HG02852 (cell line): ENCODE measurements around the gene HMGB3.
"Not testable (repeated sequence)": the region's sequence is repeated elsewhere in the genome, so short reads cannot be mapped to it uniquely, and the experiment has no call there.

Source experiments
- ATAC-seq: cut with Tn5 transposase; IDR thresholded peaks from one replicate; pipeline ENCODE4 v1.9.1; 2021; ENCODE audit warnings: mild to moderate bottlenecking, moderate library complexity; ENCODE audit not compliant: unreplicated experiment

HMGB3 gene

DNA sequence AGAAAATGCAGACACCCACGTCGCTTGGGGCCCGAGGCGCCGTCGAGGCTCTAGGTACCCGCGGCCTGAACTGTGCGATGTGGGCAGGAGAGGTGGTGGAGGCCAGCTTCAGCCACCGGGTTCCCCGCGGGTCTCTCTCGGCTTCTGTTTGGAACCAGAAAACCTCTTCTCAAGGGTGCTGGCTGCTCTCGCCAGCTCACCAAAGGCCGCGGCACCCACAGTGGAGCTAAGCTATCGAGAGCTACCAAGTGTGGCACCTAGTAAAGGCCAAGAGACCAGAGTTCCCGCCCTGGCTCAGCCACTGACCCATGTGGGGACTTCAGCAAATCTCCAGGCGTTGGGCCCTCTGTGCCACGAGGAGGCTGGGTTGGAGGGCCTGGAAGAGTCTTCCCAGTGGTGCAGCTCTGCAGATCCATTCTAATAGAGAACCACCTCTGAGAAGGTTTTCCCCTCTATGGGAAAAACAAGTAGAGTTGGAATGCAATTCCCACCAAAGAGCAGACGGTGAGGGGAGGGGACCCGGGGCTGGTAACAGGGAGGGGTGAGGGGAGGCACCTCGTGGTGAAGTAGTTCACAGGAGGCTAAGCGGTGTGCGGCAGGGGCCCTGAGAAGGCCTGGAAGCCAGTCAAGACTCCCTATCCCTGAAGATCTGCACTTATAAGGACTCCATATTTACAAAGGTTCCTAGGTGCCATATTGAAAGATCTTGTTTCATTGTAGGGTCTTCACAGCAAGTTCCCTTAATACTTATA lies 5.5 kb upstream of the HMGB3 start:
- ATAC-seq: no peak

- ATAC-seq: no peak
Observed at GRCh38 chrX:150980186-150980585, 2.9 kb upstream of the HMGB3 start.

- ATAC-seq: no peak
Observed at GRCh38 chrX:150980711-150981110, 2.4 kb upstream of the HMGB3 start.

DNA sequence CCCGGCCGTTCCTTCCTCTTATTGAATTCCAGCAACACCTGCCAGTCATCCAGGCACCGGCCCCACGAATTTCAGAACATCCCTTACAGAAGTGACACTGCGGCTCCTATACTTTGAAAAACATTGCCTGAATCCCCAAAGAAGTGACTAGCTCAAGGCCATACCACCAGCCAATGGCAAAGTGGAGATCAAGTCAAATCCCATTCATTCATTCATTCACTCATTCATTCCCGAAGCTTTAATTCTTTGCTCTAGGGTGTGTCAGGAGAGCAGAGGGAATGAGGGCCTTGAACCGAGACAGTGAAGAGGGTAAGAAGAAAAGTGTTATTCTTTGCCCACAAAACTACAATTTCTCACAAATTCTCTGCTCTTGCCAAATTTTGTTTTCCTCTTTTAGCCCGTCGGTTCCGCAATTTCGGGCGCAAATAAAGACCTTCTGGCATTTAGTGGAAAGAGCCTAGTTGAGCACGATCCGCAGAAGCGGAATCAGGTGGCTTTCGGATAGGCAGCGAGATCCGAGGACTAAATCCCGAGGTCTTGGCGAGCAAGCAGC lies 824 bp upstream of the HMGB3 start:
- no peak for ATAC-seq

DNA sequence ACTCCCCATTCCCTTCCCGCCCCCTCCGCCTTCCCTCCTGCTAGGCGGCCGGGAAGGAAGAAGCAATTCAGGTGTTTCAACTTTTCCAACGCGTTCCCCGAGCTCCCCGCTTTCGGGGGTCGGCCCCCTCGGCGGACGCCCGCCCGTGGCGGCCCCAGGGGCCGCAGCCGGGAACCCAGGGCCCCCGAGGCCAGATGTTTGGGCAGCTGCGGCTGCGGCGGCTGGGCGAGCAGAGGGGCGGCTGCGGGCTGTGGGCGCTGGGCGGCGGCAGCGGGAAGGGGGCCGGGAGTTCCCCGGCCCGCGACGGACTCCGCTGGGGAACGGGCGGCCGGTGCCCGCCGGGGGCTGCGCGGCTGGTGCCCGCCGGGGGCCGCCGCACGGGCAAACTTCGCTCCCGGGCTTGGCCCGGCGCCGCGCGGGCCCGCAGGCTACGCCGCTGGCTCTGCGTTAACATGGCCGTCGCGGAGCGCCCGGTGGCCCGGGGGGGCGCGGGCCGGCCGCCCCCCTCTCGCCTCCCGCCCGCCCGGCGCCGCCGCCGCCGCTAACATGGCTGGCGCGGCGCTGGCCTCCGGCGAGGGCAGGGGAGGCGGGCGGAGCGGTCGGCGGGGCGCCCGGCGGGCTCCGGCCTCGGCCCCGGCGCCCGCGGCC lies 510 bp downstream of the HMGB3 start:
- peak; percentile 21 for ATAC-seq

DNA sequence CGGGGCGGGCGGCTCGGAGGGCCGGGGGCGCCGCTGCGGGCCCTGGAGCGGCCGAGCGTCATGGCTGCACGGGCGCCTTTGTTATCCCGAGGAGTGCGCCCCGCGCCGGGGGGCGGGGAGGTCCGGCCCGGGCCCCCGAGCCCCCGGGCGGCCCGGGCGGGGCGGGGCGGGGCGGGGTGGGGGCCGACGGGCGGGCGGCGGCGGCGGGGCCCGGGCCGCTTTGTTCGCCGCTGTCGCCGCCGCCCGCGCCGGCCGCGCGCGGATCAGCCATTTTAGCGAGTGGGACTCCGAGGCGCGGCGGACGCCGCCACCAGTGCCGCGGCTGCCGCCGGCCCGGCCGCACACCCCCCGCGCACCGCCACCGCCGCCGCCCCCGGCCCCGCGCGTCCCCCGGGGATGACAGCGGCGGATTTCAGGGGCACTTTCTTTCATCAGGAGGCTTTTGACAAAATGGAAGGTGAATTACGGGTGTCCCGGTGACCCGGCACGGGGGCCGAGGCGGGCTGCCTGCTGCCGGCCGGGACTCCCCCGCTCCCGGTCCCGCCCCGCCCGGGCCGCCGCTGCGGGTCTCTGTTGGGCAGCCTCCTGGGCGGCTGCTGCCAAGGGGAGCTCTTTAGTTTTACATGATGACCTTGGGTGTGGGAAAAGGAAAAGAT lies 1.2 kb downstream of the HMGB3 start:
- ATAC-seq: peak; percentile 9

GRCh38 chrX:150987687-150988086 lies 4.6 kb downstream of the HMGB3 start:
- not testable (repeated sequence) for ATAC-seq

GRCh38 chrX:150989420-150989819 lies 6.3 kb downstream of the HMGB3 start:
- no peak for ATAC-seq

- no peak for ATAC-seq
Observed at GRCh38 chrX:150990910-150991309, 7.8 kb downstream of the HMGB3 start.

DNA sequence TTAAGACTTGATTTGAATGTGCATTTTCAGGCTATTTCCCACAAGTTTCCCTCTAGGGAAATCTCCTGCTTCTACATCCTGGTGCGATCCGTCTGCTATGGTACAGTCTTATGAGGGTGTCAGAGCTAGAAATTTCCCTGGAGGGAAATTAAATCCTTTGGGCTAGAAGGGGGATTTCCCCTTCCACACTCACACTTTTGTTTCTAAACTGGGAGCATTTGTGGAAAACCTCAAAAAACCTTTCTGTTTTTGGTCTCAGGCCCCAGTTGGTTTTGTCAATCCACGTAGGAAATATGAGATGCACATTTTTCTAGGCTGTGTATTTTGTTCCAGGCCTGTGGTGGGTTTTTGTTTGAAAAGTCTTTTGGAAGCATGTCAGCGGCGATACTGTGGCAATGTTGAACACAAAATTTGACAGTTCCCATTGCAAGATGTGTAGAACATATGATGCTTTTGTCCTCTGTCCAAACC lies 17.8 kb downstream of the HMGB3 start:
- ATAC-seq: no peak

- ATAC-seq: no peak
Observed at GRCh38 chrX:151004085-151004484, 20.9 kb downstream of the HMGB3 start.

DNA sequence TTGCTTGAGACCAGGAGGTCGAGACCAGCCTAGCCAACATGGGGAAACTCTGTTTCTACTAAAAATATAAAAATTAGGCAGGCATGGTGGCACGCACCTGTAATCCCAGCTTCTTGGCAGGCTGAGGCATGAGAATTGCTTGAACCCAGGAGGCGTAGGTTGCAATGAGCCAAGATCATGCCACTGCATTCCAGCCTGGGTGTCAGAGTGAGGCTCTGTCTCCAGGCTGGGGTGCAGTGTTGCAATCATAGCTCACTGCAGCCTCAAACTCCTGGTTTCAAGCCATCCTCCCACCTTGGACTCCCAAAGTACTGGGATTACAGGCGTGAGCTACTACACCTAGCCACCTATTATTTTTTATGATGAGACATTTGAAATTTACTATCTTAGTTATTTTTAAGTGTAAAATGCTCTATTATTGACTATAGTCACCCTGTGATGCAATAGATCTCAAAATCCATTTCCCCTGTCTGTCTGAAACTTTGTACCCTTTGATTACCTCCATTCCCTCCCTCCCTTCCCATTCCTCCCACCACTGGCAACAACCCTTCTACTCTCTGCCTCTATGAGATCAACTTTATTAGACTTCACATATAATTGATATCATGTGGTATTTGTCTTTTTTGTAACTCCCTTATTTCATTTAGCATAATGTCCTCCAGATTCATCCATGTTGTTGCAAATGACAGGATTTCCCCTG lies 23.4 kb downstream of the HMGB3 start:
- ATAC-seq: no peak

DNA sequence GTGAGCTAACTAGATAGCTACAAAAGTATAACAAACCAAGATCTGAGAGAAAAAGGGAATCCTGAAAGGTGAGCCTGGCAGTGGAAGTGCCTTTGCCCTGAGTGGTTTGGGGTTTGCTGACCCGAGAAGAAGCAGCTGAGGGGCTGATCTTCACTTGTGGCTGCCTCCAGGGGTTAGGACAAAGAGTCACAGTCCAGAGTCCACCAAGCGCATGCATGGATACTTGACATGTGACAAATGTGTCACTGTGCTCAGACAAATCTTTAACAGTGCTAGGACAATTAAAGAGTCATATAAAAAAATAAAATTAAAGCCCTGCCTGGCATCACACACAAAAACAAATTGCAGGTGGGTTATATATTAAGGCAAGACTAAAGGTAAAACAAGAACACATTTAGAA lies 26.4 kb downstream of the HMGB3 start:
- no peak for ATAC-seq

GRCh38 chrX:151013164-151013743 lies 30.1 kb downstream of the HMGB3 start:
- no peak for ATAC-seq

- no peak for ATAC-seq
Observed at GRCh38 chrX:151015684-151016083, 32.5 kb downstream of the HMGB3 start.

GRCh38 chrX:151019856-151020255 lies 36.7 kb downstream of the HMGB3 start:
- ATAC-seq: no peak

GRCh38 chrX:151030845-151031244 lies 47.7 kb downstream of the HMGB3 start:
- no peak for ATAC-seq

DNA sequence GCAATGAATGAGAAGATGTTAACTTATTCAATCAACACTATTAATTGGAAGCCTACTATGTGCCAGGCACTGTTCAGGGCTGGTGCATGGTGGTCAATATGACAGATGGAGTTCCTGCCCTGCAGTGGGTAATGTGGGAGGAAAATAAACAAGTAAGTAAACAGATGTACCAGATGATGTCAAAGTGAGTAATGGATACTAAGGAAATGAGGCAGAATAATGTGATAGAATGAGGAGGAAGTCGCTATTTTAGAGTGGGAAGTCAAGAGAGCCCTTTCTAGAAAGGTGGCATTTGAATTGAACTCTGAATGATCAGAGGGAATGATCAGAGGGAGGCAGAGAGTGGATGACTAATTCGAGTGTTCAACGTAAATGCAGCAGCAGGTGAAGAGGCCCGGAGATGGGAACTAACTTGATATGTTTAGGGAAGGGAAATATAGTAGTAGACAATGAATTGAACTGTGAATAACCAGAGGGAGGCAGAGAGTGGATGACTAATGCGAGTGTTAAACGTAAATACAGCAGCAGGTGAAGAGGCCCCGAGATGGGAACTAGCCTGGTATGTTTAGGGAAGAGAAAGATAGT lies 48.3 kb downstream of the HMGB3 start:
- no peak for ATAC-seq

DNA sequence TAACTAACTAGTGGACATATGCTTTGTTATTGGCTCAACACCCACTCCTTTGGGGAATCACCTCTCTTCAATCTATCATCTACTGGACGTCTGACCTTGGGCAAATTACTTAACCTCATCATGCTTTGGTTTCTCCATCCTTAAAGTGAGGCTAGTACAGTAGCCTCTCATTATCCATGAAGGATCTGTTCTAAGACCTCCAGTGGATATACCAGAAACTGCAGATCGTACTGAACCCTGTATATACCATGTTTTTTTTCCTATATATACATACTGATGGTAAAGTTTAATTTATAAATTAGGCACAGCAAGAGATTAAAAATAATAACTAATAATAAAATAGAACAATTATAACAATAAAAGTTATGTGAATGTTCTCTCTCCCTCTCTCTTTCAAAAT lies 56.2 kb downstream of the HMGB3 start:
- ATAC-seq: no peak
